ENCODE results near the gene HOXD1.

Gene HOXD1

DNA sequence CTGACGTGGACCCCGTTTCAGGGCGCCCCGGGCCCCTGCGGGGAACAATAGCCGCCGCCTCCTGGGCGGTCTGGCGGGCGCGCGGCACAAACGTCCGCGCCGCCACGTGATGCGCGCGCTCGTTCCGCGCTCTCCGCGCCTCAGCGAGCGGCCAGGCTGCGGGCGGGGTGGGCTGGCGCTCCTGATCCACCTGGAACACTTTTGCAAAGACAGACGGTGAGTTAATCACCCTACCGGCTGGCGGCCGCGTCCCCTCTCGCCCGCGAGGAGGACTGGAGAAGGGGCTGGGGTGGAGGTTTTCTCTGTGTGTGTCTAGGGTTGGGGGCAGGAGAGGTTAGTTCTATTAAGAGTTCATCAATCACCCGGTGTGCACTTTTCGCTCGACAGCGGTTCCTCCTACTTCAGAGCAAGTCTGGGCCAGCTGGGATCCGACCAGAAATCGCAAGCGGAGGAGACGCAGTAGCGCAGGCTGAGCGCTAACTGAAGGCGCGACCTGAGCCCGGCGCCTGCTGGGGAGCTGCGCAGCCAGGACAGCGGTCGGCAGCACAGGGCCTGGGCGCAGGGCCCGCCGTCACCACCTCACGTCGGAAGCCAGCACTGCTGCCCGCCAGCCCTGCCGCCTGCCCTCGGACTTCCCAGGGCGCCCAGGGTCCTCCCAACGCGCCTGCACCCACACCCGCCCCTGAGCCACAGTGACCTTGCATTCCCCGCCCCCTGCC lies 10.3 kb upstream of the HOXD1 start:
- no peaks in the 10 kb centered on the region for H3K36me3 ChIP-seq (ENCODE audit: control insufficient read depth, insufficient read depth, low read length)
- no peak for DNase-seq (ENCODE audit: extremely low read depth, insufficient read length)
- TF ChIP-seq, protein P1, sequence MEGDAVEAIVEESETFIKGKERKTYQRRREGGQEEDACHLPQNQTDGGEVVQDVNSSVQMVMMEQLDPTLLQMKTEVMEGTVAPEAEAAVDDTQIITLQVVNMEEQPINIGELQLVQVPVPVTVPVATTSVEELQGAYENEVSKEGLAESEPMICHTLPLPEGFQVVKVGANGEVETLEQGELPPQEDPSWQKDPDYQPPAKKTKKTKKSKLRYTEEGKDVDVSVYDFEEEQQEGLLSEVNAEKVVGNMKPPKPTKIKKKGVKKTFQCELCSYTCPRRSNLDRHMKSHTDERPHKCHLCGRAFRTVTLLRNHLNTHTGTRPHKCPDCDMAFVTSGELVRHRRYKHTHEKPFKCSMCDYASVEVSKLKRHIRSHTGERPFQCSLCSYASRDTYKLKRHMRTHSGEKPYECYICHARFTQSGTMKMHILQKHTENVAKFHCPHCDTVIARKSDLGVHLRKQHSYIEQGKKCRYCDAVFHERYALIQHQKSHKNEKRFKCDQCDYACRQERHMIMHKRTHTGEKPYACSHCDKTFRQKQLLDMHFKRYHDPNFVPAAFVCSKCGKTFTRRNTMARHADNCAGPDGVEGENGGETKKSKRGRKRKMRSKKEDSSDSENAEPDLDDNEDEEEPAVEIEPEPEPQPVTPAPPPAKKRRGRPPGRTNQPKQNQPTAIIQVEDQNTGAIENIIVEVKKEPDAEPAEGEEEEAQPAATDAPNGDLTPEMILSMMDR (IDR thresholded peaks at IDR 0.05; ENCODE audit: insufficient read depth, low read length, poor library complexity, severe bottlenecking) = no peak
- no peaks in the 10 kb centered on the region; the same call in none of the 2 replicates for H3K27me3 ChIP-seq (replicated peaks; ENCODE audit: control insufficient read depth, insufficient read depth, low read length)
- no peak overlapping the region for H3K4me3 ChIP-seq (replicated peaks; ENCODE audit: low read depth, low read length)

DNA sequence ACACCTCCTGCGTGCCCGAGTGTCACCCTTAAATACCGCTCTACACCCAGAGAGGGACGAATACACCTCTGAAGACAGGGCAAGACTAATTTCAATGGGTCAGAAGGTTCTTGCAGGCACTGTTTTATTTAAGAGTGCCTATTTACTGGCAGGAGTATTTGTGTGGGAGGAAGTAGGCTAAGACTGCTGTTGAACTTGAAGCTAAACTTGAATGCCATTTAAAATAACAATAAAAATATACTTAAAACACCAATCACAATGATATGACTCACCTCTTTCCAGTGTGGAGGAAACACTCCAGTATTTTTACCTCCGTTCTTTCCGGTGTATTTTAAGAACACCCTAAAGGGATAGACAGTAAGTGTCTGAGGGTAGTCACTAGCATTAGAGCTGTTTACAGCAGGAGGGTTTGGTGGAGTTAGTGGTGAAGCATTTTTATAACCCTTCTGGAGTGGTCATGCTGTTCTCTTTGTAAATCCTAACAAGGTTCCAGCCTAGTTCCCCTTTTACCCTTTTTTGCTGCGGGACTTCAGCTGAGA lies 9.6 kb upstream of the HOXD1 start:
- no peak for DNase-seq (ENCODE audit: extremely low read depth, insufficient read length)
- H3K4me3 ChIP-seq (replicated peaks; ENCODE audit: low read depth, low read length) = no peak overlapping the region
- TF ChIP-seq, protein P1 (IDR thresholded peaks at IDR 0.05; ENCODE audit: insufficient read depth, low read length, poor library complexity, severe bottlenecking) = no peak
- no peaks in the 10 kb centered on the region; the same call in none of the 2 replicates for H3K27me3 ChIP-seq (replicated peaks; ENCODE audit: control insufficient read depth, insufficient read depth, low read length)
- no peaks in the 10 kb centered on the region for H3K36me3 ChIP-seq (ENCODE audit: control insufficient read depth, insufficient read depth, low read length)

DNA sequence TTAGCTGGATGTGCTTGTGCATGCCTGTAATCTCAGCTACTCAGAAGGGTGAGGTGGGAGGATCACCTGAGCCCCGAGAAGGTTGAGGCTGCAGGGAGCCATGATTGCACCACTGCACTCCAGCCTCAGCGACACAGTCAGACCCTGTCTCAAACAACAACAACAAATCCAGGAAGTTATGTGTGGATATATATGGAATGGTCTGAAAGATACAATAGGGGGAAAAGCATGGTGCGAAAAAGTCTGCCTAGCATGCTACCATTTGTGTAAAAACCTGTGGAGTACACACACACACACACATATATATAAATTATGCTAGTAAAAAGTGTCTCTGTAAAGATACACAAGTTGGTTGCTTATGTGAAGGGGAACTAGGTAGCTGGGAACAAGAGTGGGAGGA lies 6.9 kb upstream of the HOXD1 start:
- Histone ChIP-seq H3K4me3 (replicated peaks; ENCODE audit: low read depth, low read length) (no peak overlapping the region), H3K36me3 (ENCODE audit: control insufficient read depth, insufficient read depth, low read length) (no peaks in the 10 kb centered on the region), H3K27me3 (replicated peaks; ENCODE audit: control insufficient read depth, insufficient read depth, low read length) (no peaks in the 10 kb centered on the region; the same call in none of the 2 replicates)
- TF ChIP-seq, protein P1 (IDR thresholded peaks at IDR 0.05; ENCODE audit: insufficient read depth, low read length, poor library complexity, severe bottlenecking) = no peak
- DNase-seq (ENCODE audit: extremely low read depth, insufficient read length) = no peak

DNA sequence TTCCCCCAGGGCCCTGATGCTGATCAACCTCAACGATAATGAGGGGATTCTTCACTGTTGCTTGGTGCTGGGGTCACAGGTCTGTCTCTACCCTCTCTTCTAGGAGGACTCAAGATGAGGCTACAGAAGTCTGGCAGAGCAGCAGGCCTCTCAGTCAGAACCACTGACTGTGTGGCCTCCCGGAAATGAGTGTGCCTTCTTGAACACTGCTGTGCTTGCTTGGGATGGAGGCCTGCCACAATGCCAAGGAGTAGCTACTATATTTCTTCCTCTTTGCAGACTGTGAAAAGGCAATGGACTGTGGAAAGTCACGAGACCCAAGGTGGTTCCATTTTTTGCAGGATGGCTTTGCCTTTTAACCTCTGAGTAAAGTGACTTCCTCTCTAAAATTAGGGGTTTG lies 5.8 kb upstream of the HOXD1 start:
- no peak for DNase-seq (ENCODE audit: extremely low read depth, insufficient read length)
- H3K4me3 ChIP-seq (replicated peaks; ENCODE audit: low read depth, low read length) = no peak overlapping the region
- TF ChIP-seq, protein P1 (IDR thresholded peaks at IDR 0.05; ENCODE audit: insufficient read depth, low read length, poor library complexity, severe bottlenecking) = no peak
- H3K27me3 ChIP-seq (replicated peaks; ENCODE audit: control insufficient read depth, insufficient read depth, low read length) = no peaks in the 10 kb centered on the region; the same call in none of the 2 replicates
- H3K36me3 ChIP-seq (ENCODE audit: control insufficient read depth, insufficient read depth, low read length) = no peaks in the 10 kb centered on the region

DNA sequence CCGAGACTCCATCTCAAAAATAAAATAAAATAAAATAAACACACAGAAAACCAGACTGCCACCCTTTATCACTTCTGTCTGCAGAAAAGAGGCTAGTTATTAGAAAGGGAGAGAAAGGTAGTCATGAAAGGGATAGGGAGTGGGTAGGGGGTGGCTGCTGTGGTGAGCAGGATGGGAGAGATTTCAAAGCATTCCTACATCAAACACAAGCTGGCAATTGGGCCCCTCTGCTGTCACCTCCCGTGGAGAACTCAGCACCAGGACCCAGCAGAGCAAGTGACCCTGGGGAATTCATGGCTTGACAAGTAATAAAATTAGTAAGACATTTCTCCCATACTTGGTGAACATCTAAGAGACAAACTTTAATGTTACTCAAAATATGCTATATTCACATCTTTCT lies 3.7 kb upstream of the HOXD1 start:
- H3K36me3 ChIP-seq (ENCODE audit: control insufficient read depth, insufficient read depth, low read length) = no peaks in the 10 kb centered on the region
- H3K27me3 ChIP-seq (replicated peaks; ENCODE audit: control insufficient read depth, insufficient read depth, low read length) = no peaks in the 10 kb centered on the region; the same call in 1 of the 2 replicates
- no peak for DNase-seq (ENCODE audit: extremely low read depth, insufficient read length)
- TF ChIP-seq, protein P1 (IDR thresholded peaks at IDR 0.05; ENCODE audit: insufficient read depth, low read length, poor library complexity, severe bottlenecking) = no peak
- no peak overlapping the region for H3K4me3 ChIP-seq (replicated peaks; ENCODE audit: low read depth, low read length)

Measured in GM06990 (cell line).